ENCODE data around the gene PTPRQ. TPM values are rescaled to one million over a fixed set of nuclear protein-coding genes. Genes with fewer than 3 reads are reported as not detected.

PTPRQ gene
- polyA plus RNA-seq, 2 of the 4 experiments (the other 2 are of a cell fraction), result 0.14 to 0.17 TPM

DNA sequence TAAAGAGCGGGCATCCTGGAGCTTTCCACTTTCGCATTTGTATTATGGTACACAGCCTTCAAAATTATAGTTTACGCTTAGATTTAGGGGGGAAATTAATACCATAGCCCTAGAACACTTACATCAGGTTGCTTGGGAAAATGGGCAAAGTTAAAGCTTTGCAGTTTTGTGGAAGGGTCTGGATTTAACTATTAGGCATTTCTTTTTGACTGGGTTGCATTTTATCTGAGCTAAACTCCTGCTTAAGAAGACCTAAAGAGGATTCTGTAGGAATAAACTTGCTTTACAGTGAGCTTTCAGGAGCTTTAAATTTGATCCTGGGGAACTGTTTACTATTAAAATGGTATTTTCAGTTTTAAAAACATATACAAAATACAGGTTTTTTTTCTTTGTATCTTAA, 42.8 kb upstream of the PTPRQ start:
- no peaks in the 10 kb centered on the region for H3K4me1 ChIP-seq
- H3K4me3 ChIP-seq, result no peak overlapping the region
- TF ChIP-seq RFX5 (IDR thresholded peaks at IDR 0.05) (no peak), HOXB5 (CRISPR knock-in tag; IDR thresholded peaks at IDR 0.05) (no peak), ESRRA (IDR thresholded peaks at IDR 0.05; ENCODE audit: borderline replicate concordance, low read length) (no peak), GATA3 (IDR thresholded peaks at IDR 0.05; ENCODE audit: borderline replicate concordance) (no peak)
- TF ChIP-seq, protein P1, sequence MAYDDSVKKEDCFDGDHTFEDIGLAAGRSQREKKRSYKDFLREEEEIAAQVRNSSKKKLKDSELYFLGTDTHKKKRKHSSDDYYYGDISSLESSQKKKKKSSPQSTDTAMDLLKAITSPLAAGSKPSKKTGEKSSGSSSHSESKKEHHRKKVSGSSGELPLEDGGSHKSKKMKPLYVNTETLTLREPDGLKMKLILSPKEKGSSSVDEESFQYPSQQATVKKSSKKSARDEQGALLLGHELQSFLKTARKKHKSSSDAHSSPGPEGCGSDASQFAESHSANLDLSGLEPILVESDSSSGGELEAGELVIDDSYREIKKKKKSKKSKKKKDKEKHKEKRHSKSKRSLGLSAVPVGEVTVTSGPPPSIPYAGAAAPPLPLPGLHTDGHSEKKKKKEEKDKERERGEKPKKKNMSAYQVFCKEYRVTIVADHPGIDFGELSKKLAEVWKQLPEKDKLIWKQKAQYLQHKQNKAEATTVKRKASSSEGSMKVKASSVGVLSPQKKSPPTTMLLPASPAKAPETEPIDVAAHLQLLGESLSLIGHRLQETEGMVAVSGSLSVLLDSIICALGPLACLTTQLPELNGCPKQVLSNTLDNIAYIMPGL (CRISPR knock-in tag; IDR thresholded peaks at IDR 0.05; ENCODE audit: borderline replicate concordance), result no peak
- TF ChIP-seq, protein P2, sequence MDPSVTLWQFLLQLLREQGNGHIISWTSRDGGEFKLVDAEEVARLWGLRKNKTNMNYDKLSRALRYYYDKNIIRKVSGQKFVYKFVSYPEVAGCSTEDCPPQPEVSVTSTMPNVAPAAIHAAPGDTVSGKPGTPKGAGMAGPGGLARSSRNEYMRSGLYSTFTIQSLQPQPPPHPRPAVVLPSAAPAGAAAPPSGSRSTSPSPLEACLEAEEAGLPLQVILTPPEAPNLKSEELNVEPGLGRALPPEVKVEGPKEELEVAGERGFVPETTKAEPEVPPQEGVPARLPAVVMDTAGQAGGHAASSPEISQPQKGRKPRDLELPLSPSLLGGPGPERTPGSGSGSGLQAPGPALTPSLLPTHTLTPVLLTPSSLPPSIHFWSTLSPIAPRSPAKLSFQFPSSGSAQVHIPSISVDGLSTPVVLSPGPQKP (IDR thresholded peaks at IDR 0.05; ENCODE audit: low read depth, low read length), result no peak
- 81% methylated on average over 3 of the region's 3 CpGs for WGBS (ENCODE audit: missing lambda C conversion rate)
- no peak overlapping the region for H3K4me2 ChIP-seq
- DNase-seq (ENCODE audit: low read depth in 1 of 2, low spot score in 1 of 2), result no peak
- no peaks in the 10 kb centered on the region for H3K9me3 ChIP-seq
- no peak for ATAC-seq
- H3K27ac ChIP-seq, result no peak overlapping the region
- ChIA-PET CTCF (interaction anchor here (1.1 kb wide), 1 partner anchor 10 kb away, joined by 3 read pairs; no protein-coding TSS in a partner anchor), POLR2A (no interaction called here)
- FAIRE-seq, result no peak

- DNase-seq (ENCODE audit: low read depth in 1 of 2, low spot score in 1 of 2), result no peak
- CTCF ChIA-PET, result no interaction called here
These were observed 39.4 kb upstream of the PTPRQ start for GRCh38 chr12:80404629-80405028.

GRCh38 chr12:80406253-80406652, 37.8 kb upstream of the PTPRQ start:
- FAIRE-seq, result no peak
- ChIA-PET POLR2A (no interaction called here), CTCF (no interaction called here)
- DNase-seq (ENCODE audit: low read depth in 1 of 2, low spot score in 1 of 2), result no peak
- no peak overlapping the region for H3K4me3 ChIP-seq
- ATAC-seq, result no peak
- no peak overlapping the region for H3K4me2 ChIP-seq
- H3K9me3 ChIP-seq, result no peaks in the 10 kb centered on the region
- no peak overlapping the region for H3K27ac ChIP-seq
- no peaks in the 10 kb centered on the region for H3K4me1 ChIP-seq
- TF ChIP-seq ZNF302 (CRISPR knock-in tag; IDR thresholded peaks at IDR 0.05) (no peak), CEBPB (IDR thresholded peaks at IDR 0.05) (no peak), EHF (CRISPR knock-in tag; IDR thresholded peaks at IDR 0.05) (no peak), PHF8 (IDR thresholded peaks at IDR 0.05; ENCODE audit: borderline replicate concordance, low read depth) (no peak), CHD2 (IDR thresholded peaks at IDR 0.05; ENCODE audit: low read length, partially characterized antibody) (no peak), HEYL (CRISPR knock-in tag; IDR thresholded peaks at IDR 0.05) (no peak), NPAS2 (CRISPR knock-in tag; IDR thresholded peaks at IDR 0.05; ENCODE audit: borderline replicate concordance) (no peak), PBX3 (IDR thresholded peaks at IDR 0.05) (no peak)
- TF ChIP-seq, protein P3, sequence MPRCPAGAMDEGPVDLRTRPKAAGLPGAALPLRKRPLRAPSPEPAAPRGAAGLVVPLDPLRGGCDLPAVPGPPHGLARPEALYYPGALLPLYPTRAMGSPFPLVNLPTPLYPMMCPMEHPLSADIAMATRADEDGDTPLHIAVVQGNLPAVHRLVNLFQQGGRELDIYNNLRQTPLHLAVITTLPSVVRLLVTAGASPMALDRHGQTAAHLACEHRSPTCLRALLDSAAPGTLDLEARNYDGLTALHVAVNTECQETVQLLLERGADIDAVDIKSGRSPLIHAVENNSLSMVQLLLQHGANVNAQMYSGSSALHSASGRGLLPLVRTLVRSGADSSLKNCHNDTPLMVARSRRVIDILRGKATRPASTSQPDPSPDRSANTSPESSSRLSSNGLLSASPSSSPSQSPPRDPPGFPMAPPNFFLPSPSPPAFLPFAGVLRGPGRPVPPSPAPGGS (IDR thresholded peaks at IDR 0.05), result no peak

More at GRCh38 chr12:80404629-80405028, 39.4 kb upstream of the PTPRQ start:
- Histone ChIP-seq H3K4me2 (no peak overlapping the region), H3K4me1 (no peaks in the 10 kb centered on the region), H3K27ac (no peak overlapping the region), H3K4me3 (no peak overlapping the region), H3K9me3 (no peaks in the 10 kb centered on the region)
- FAIRE-seq, result no peak
- TF ChIP-seq FOSB (CRISPR knock-in tag; IDR thresholded peaks at IDR 0.05), result no peak
- no peak for TF ChIP-seq TFCP2L1 (CRISPR knock-in tag; IDR thresholded peaks at IDR 0.05)
- no peak for TF ChIP-seq MAX (IDR thresholded peaks at IDR 0.05)
- TF ChIP-seq, protein P1 (CRISPR knock-in tag; IDR thresholded peaks at IDR 0.05; ENCODE audit: borderline replicate concordance), result no peak
- TF ChIP-seq HEYL (CRISPR knock-in tag; IDR thresholded peaks at IDR 0.05), result no peak
- no peak for TF ChIP-seq ZC3H11A (IDR thresholded peaks at IDR 0.05)
- no peak for TF ChIP-seq NR3C1 (IDR thresholded peaks at IDR 0.05)
- TF ChIP-seq SREBF2 (IDR thresholded peaks at IDR 0.05), result no peak
- no peak for TF ChIP-seq PHF8 (IDR thresholded peaks at IDR 0.05; ENCODE audit: borderline replicate concordance, low read depth)
- TF ChIP-seq FOSL2 (IDR thresholded peaks at IDR 0.05), result no peak
- TF ChIP-seq FOSL2 (CRISPR knock-in tag; IDR thresholded peaks at IDR 0.05), result no peak
- no peak for TF ChIP-seq MAFK (IDR thresholded peaks at IDR 0.05; ENCODE audit: partially characterized antibody)
- no peak for TF ChIP-seq KDM1A (IDR thresholded peaks at IDR 0.05; ENCODE audit: low read depth)
- TF ChIP-seq HDAC2 (IDR thresholded peaks at IDR 0.05), result no peak
- TF ChIP-seq HOXA7 (CRISPR knock-in tag; IDR thresholded peaks at IDR 0.05), result no peak
- no peak for TF ChIP-seq NPAS2 (CRISPR knock-in tag; IDR thresholded peaks at IDR 0.05; ENCODE audit: borderline replicate concordance)
- no peak for TF ChIP-seq EHMT2 (IDR thresholded peaks at IDR 0.05; ENCODE audit: low read depth)
- TF ChIP-seq RFX5 (IDR thresholded peaks at IDR 0.05), result no peak
- no peak for TF ChIP-seq CEBPB (IDR thresholded peaks at IDR 0.05)
- no peak for TF ChIP-seq RNF2 (IDR thresholded peaks at IDR 0.05; ENCODE audit: borderline replicate concordance, low read depth)
- TF ChIP-seq RCOR1 (IDR thresholded peaks at IDR 0.05; ENCODE audit: low read depth, low read length), result no peak
- no peak for ATAC-seq
- POLR2A ChIA-PET, result no interaction called here
- WGBS (ENCODE audit: missing lambda C conversion rate), result 36% methylated on average over 2 of the region's 2 CpGs
